H1 (cell line): ENCODE measurements around the gene GRIA4. TPM values are rescaled to one million over a fixed set of nuclear protein-coding genes. Genes with fewer than 3 reads are reported as not detected.

Experiments used
- CTCF ChIA-PET: fragments of 300-600 bp; sonication (Branson Sonifier 250); formaldehyde crosslinking; loops from one replicate; lab custom pipeline; 2021; ENCODE audit not compliant: partially characterized antibody; lab: Charles Lee
- POLR2A ChIA-PET: fragments of 300-600 bp; sonication (Branson Sonifier 250); formaldehyde crosslinking; loops from one replicate; lab custom pipeline; 2021; ENCODE audit warnings: inconsistent platforms; ENCODE audit not compliant: partially characterized antibody; lab: Charles Lee
- DNase-seq, 2 experiments: peaks; one replicate each; pipeline versions ENCODE4 v3.0.0 to v3.0.0-alpha.2; 2010 to 2022; ENCODE audit warnings: low spot score in 2 of 2, low read depth in 1 of 2, mixed read lengths in 1 of 2
- FAIRE-seq: peaks from 2 replicates; lab custom pipeline; 2011; peaks lifted over from hg19 to GRCh38; lab: Jason Lieb, UNC
- H2AFZ ChIP-seq: 2 replicates; pipeline ENCODE4 v1.8.1; 2012; ENCODE audit warnings: low read length, inconsistent platforms
- H2AK5ac ChIP-seq: 2 replicates; pipeline ENCODE4 v1.6.1; 2013; ENCODE audit warnings: low read depth, low read length
- H2BK120ac ChIP-seq: replicated peaks from 2 replicates; pipeline ENCODE3; 2013; ENCODE audit warnings: low read depth, low read length, inconsistent platforms
- H2BK12ac ChIP-seq: 2 replicates; pipeline ENCODE4 v1.6.1; 2013; ENCODE audit warnings: low read depth, low read length
- H2BK15ac ChIP-seq: 2 replicates; pipeline ENCODE4 v1.6.1; 2013; ENCODE audit warnings: low read length
- H2BK20ac ChIP-seq: 2 replicates; pipeline ENCODE4 v1.6.1; 2013; ENCODE audit warnings: low read length
- H2BK5ac ChIP-seq: 2 replicates; pipeline ENCODE4 v1.6.1; 2013; ENCODE audit warnings: low read depth, low read length
- H3K14ac ChIP-seq: 2 replicates; pipeline ENCODE4 v1.6.1; 2013; ENCODE audit warnings: inconsistent platforms; ENCODE audit not compliant: insufficient read length
- H3K18ac ChIP-seq: 2 replicates; pipeline ENCODE4 v1.6.1; 2013; ENCODE audit warnings: low read length; ENCODE audit errors: extremely low read depth
- H3K23ac ChIP-seq: 2 replicates; pipeline ENCODE4 v1.6.1; 2013; ENCODE audit warnings: inconsistent platforms; ENCODE audit not compliant: insufficient read length
- H3K23me2 ChIP-seq: 2 replicates; pipeline ENCODE4 v1.6.1; 2013; ENCODE audit warnings: low read depth, low read length
- H3K27ac ChIP-seq: 2 replicates; pipeline ENCODE4 v1.6.1; 2011; ENCODE audit warnings: low read depth, low read length, inconsistent platforms
- H3K27me3 ChIP-seq, 4 experiments: replicated peaks in 1 of 4; 1 replicate in 1 of 4; 2 replicates in 3 of 4; pipeline versions ENCODE4 v1.6.1 to v1.8.1; 2011 to 2013; ENCODE audit warnings: low read length in 3 of 4, mild to moderate bottlenecking in 3 of 4, inconsistent platforms in 2 of 4, mixed read lengths in 2 of 4, moderate library complexity in 1 of 4; ENCODE audit not compliant: control insufficient read depth in 3 of 4, insufficient read depth in 3 of 4; ENCODE audit errors: extremely low read depth in 1 of 4
- H3K36me3 ChIP-seq, 4 experiments: 2 replicates each; pipeline versions ENCODE4 v1.6.1 to v1.8.1; 2011 to 2013; ENCODE audit warnings: mild to moderate bottlenecking in 4 of 4, low read length in 3 of 4, moderate library complexity in 2 of 4, control low read depth in 1 of 4, inconsistent platforms in 1 of 4; ENCODE audit not compliant: insufficient read depth in 4 of 4, control insufficient read depth in 2 of 4
- H3K4ac ChIP-seq: replicated peaks from 2 replicates; pipeline ENCODE3; 2013; ENCODE audit warnings: low read length, low read depth, mixed read lengths, inconsistent platforms; ENCODE audit not compliant: insufficient read length
- H3K4me1 ChIP-seq, 4 experiments: replicated peaks in 1 of 4; 1 replicate in 1 of 4; 2 replicates in 3 of 4; pipeline versions ENCODE4 v1.6.1 to v1.8.1; 2011 to 2013; ENCODE audit warnings: low read length in 3 of 4, inconsistent platforms in 2 of 4, mixed read lengths in 1 of 4; ENCODE audit not compliant: insufficient read depth in 4 of 4, control insufficient read depth in 3 of 4
- H3K4me2 ChIP-seq, 2 experiments: 2 replicates each; pipeline versions ENCODE4 v1.6.1 to v1.8.1; 2011 to 2013; ENCODE audit warnings: low read depth in 2 of 2, low read length in 2 of 2, control low read depth in 1 of 2, inconsistent platforms in 1 of 2, mild to moderate bottlenecking in 1 of 2; ENCODE audit not compliant: insufficient read depth in 1 of 2
- H3K4me3 ChIP-seq, 4 experiments: fragments of 200-600, 300-600 bp in 1 of 4; sonication (generic), shearing (Covaris generic), sonication (Bioruptor Twin) in 1 of 4; 2 replicates each; pipeline versions ENCODE4 v1.5.1 to v1.8.1; 2011 to 2016; ENCODE audit warnings: low read length in 4 of 4, low read depth in 3 of 4, control low read depth in 2 of 4, inconsistent platforms in 2 of 4, mild to moderate bottlenecking in 2 of 4, mixed read lengths in 1 of 4, moderate library complexity in 1 of 4; ENCODE audit not compliant: insufficient read depth in 2 of 4; ENCODE audit errors: extremely low read depth in 1 of 4
- H3K56ac ChIP-seq: replicated peaks from 2 replicates; pipeline ENCODE3; 2013; ENCODE audit warnings: low read depth, mild to moderate bottlenecking, mixed read lengths, low read length, inconsistent platforms; ENCODE audit not compliant: insufficient read length
- H3K79me1 ChIP-seq: 2 replicates; pipeline ENCODE4 v1.6.1; 2013; ENCODE audit warnings: low read depth, low read length, control low read depth
- H3K79me2 ChIP-seq, 2 experiments: 2 replicates each; pipeline versions ENCODE4 v1.6.1 to v1.8.1; 2012 to 2013; ENCODE audit warnings: low read length in 2 of 2, mild to moderate bottlenecking in 2 of 2, inconsistent platforms in 1 of 2; ENCODE audit not compliant: insufficient read depth in 2 of 2, control insufficient read depth in 1 of 2
- H3K9ac ChIP-seq, 4 experiments: replicated peaks in 1 of 4; 1 replicate in 1 of 4; 2 replicates in 3 of 4; pipeline versions ENCODE4 v1.6.1 to v1.8.1; 2011 to 2013; ENCODE audit warnings: low read depth in 3 of 4, low read length in 3 of 4, control low read depth in 2 of 4, mild to moderate bottlenecking in 2 of 4, moderate library complexity in 2 of 4, inconsistent platforms in 1 of 4; ENCODE audit errors: extremely low read depth in 1 of 4
- H3K9me3 ChIP-seq, 2 experiments: 2 replicates each; pipeline versions ENCODE4 v1.6.1 to v1.8.1; 2012 to 2013; ENCODE audit warnings: mild to moderate bottlenecking in 2 of 2, moderate library complexity in 2 of 2, control low read depth in 1 of 2, inconsistent platforms in 1 of 2, low read depth in 1 of 2, low read length in 1 of 2, mixed read lengths in 1 of 2; ENCODE audit not compliant: insufficient read depth in 2 of 2
- H4K20me1 ChIP-seq, 2 experiments: replicated peaks in 1 of 2; 2 replicates each; pipeline versions ENCODE3 to v1.8.1; 2011 to 2013; ENCODE audit warnings: inconsistent platforms in 2 of 2, low read length in 2 of 2, mild to moderate bottlenecking in 1 of 2; ENCODE audit not compliant: insufficient read depth in 2 of 2, control insufficient read depth in 1 of 2
- H4K5ac ChIP-seq: 2 replicates; pipeline ENCODE4 v1.6.1; 2013; ENCODE audit warnings: low read length, low read depth, mixed read lengths, inconsistent platforms; ENCODE audit not compliant: insufficient read length
- H4K8ac ChIP-seq: 2 replicates; pipeline ENCODE4 v1.8.0; 2013; ENCODE audit warnings: mild to moderate bottlenecking, moderate library complexity, low read length, inconsistent platforms; ENCODE audit not compliant: insufficient read depth; ENCODE audit errors: extremely low read depth
- H4K91ac ChIP-seq: replicated peaks from 2 replicates; pipeline ENCODE3; 2013; ENCODE audit warnings: low read length, mixed read lengths, inconsistent platforms; ENCODE audit not compliant: insufficient read length
- NRF1 ChIP-seq: IDR thresholded peaks from 2 replicates; pipeline ENCODE4 v1.6.1; 2011; ENCODE audit warnings: mild to moderate bottlenecking, low read depth, low read length, improper control_type of control experiment
- RFX5 ChIP-seq: IDR thresholded peaks from 2 replicates; pipeline ENCODE4 v1.6.1; 2011; ENCODE audit warnings: low read depth, low read length, improper control_type of control experiment, borderline replicate concordance
- WGBS, 2 experiments: shearing (Covaris generic) in 1 of 2; methylation state at CpG; one replicate each; pipeline versions ENCODE4 v1.1.6 to v1.1.7; 2013 to 2015; ENCODE audit warnings: low lambda C conversion rate in 2 of 2, mixed read lengths in 2 of 2, inconsistent platforms in 1 of 2, low coverage in 1 of 2, missing lambda C conversion rate in 1 of 2; ENCODE audit not compliant: insufficient replicate concordance in 2 of 2, insufficient coverage in 1 of 2, insufficient read length in 1 of 2; ENCODE audit errors: extremely low coverage in 1 of 2, missing lambda C conversion rate in 1 of 2; 5-methylcytosine and 5-hydroxymethylcytosine counted together
- polyA plus RNA-seq, 7 experiments: library from polyadenylated mRNA; depleted of rRNA in 3 of 7; stranded (reverse) in 5 of 7; unstranded in 2 of 7; fragments of >200 nt in 5 of 7; fragments of 200-250 nt in 2 of 7; gene quantifications; 1 replicate in 5 of 7; 2 replicates in 1 of 7; 4 replicates in 1 of 7; pipeline versions ENCODE4 v1.2.1 to v1.2.3, GENCODE V29; 2011 to 2013; ENCODE audit warnings: missing spikeins in 2 of 7, mixed read lengths in 2 of 7
- total RNA-seq: library from RNA; stranded (reverse); fragmentation: NEBNext Ultra II Directional; extraction: Animal tissue kit (Norgen Biotek cat#: 25700); gene quantifications from 2 replicates; pipeline ENCODE4 v1.2.1, GENCODE V29; 2021

The GRIA4 gene
- total and polyA plus RNA-seq, 2 of the 8 experiments (the other 6 are each of a cell fraction or from before 2014, with no cell fraction given), result 12.5 to 21.8 TPM

DNA sequence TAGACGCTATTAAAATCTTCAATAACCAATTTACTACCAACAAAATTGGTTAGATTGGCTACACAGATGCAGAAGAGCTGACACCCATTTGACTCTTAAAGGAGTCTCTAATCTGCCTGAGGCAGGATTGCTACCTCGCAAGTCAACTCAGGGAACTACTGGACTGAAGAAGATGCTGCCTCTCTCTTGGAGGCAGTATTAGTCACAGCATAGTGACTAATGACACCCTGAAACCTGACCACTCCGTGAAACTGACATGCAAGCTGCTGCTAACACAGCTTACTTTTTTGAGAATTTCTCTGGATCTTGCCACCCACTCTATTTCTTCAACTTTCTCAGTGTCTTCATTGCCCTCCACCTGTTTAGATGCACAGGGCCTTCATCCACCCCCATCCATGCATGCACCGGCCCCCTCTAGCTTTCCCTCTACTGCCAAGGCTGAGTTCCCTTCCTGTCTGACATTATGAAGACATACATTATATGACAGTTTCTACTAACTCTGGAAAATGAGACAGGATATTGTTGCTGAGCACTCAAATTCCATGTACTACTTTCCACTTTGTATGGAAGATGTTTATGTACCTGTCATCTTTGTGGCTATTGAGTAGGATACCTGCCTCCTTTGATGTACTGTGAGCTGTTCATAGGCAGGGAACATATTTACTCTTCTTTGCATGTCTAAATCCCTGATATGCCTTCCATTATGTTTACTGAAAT is 229.0 kb downstream of the GRIA4 start:
- TF ChIP-seq NRF1, result no peak
- peak; percentile 85 for TF ChIP-seq RFX5
- Histone ChIP-seq H3K23me2 (no peaks in the 10 kb centered on the region), H2BK12ac (no peak overlapping the region), H3K14ac (no peak overlapping the region), H3K4ac (no peak overlapping the region), H3K4me3 (no peak overlapping the region), H3K27me3 (no peaks in the 10 kb centered on the region), H3K9me3 (no peaks in the 10 kb centered on the region), H3K79me2 (no peaks in the 10 kb centered on the region), H4K8ac (no peak overlapping the region), H3K23ac (no peak overlapping the region), H2AFZ (no peak overlapping the region), H2AK5ac (no peak overlapping the region), H2BK20ac (no peak overlapping the region), H3K36me3 (no peaks in the 10 kb centered on the region), H3K4me2 (no peak overlapping the region), H3K56ac (no peak overlapping the region), H2BK15ac (no peak overlapping the region), H3K18ac (no peak overlapping the region), H3K27ac (no peak overlapping the region), H3K9ac (no peak overlapping the region), H4K5ac (no peak overlapping the region), H4K20me1 (no peaks in the 10 kb centered on the region), H2BK120ac (no peak overlapping the region), H4K91ac (no peak overlapping the region), H3K4me1 (no peaks in the 10 kb centered on the region), H2BK5ac (no peak overlapping the region), H3K79me1 (no peaks in the 10 kb centered on the region)
- CTCF ChIA-PET, result interaction anchor here (1.5 to 1.7 kb wide), 2 partner anchors 9 to 168 kb away, joined by 4 read pairs; no protein-coding TSS in a partner anchor
- WGBS, 2 experiments, result 87% methylated on average over 4 of the region's 4 CpGs; no CpG with 5 or more reads in 1 of the 2 experiments
- FAIRE-seq (no peak), DNase-seq (no peak)
- POLR2A ChIA-PET, result interaction anchor here (0.6 to 1.1 kb wide), 2 partner anchors 65 to 291 kb away, joined by 3 read pairs; no protein-coding TSS in a partner anchor
